Cardiac fibroblast (primary cell): ENCODE measurements around the gene C15orf62.

ENCODE experiments used
- DNase-seq, 2 donors: peaks; one replicate each; pipeline versions ENCODE4 v3.0.0 to v3.0.0-alpha.2; 2010; ENCODE audit warnings: low read depth in 2 of 2
- H3K4me3 ChIP-seq, 2 donors: replicated peaks in 1 of 2; 1 replicate in 1 of 2; 2 replicates in 1 of 2; pipeline ENCODE4 v1.5.1; 2011; ENCODE audit warnings: low read depth in 2 of 2, low read length in 2 of 2, mild to moderate bottlenecking in 2 of 2, moderate library complexity in 1 of 2
- CTCF ChIP-seq: IDR thresholded peaks from one replicate; pipeline ENCODE4 v1.5.1; 2011; ENCODE audit warnings: low read depth, mild to moderate bottlenecking, low read length, inconsistent platforms

Gene C15orf62

GRCh38 chr15:40764629-40765103 is 5.1 kb upstream of the C15orf62 start:
- peak overlapping the region; percentile 46 to 59 for H3K4me3 ChIP-seq

GRCh38 chr15:40766194-40766815 is 3.5 kb upstream of the C15orf62 start:
- no peak for TF ChIP-seq CTCF
- H3K4me3 ChIP-seq: no peak overlapping the region
- peak in 1 of 2 donors; percentile 19 for DNase-seq

More at GRCh38 chr15:40764629-40765103, 5.1 kb upstream of the C15orf62 start:
- no peak for TF ChIP-seq CTCF
- peak in 1 of 2 donors; percentile 20 for DNase-seq

GRCh38 chr15:40766906-40767837 is 2.6 kb upstream of the C15orf62 start:
- no peak for TF ChIP-seq CTCF
- peak; percentile 42 to 44 for DNase-seq
- no peak overlapping the region for H3K4me3 ChIP-seq

GRCh38 chr15:40767838-40768500 is 1.8 kb upstream of the C15orf62 start:
- TF ChIP-seq CTCF: no peak
- H3K4me3 ChIP-seq: no peak overlapping the region
- no peak for DNase-seq

- no peak for DNase-seq
- no peak for TF ChIP-seq CTCF
These were observed 1.1 kb upstream of the C15orf62 start for GRCh38 chr15:40768521-40769273.

GRCh38 chr15:40770147-40770721 is 454 bp downstream of the C15orf62 start:
- DNase-seq: no peak
- no peak overlapping the region for H3K4me3 ChIP-seq
- TF ChIP-seq CTCF: no peak

More at GRCh38 chr15:40768521-40769273, 1.1 kb upstream of the C15orf62 start:
- H3K4me3 ChIP-seq: no peak overlapping the region
